Measurements from ENCODE around the gene HGF. TPM values are rescaled to one million over a fixed set of nuclear protein-coding genes. Genes with fewer than 3 reads are reported as not detected.

Gene HGF
- polyA plus RNA-seq, 1 of the 3 experiments (the other 2 are of a cell fraction): 1.5 TPM

DNA sequence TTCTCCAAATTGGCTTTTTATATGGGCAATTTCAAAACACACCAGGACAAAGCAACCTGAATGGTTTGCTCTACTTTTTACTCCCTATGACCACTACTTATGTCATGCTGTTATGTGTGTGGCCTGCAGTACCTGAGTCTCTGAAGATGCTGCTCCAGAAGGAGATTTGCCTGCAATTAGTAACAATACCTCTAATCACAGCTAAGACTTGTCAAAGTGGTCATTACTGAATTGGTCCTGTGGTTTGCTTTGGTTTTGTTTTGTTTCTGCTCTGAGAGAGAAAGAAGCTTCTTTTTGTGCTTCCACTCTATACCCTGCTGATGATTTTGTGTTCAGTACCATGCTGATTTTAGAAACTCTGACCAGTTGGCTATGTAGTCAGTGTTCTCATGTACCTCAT lies 25.5 kb downstream of the HGF start:
- Histone ChIP-seq H3K4me2 (no peak overlapping the region), H3K4me1 (ENCODE audit: control insufficient read depth in 1 of 2, insufficient read depth in 2 of 2, low read depth in 1 of 2, low read length in 1 of 2) (peaks cover 0 to 21% of the 10 kb centered on the region in 2 experiments; a peak in 2 of 4 replicates), H3F3A (replicated peaks; ENCODE audit: insufficient read depth) (no peaks in the 10 kb centered on the region), H3K9me3 (no peaks in the 10 kb centered on the region), H3K36me3 (replicated peaks in 1 of 2; ENCODE audit: control insufficient read depth in 1 of 2, insufficient read depth in 2 of 2, low read length in 1 of 2) (no peaks in the 10 kb centered on the region), H4K20me1 (ENCODE audit: insufficient read depth) (no peaks in the 10 kb centered on the region), H3K4me3 (ENCODE audit: low read depth in 2 of 2, low read length in 1 of 2) (no peak overlapping the region), H3K27me3 (ENCODE audit: insufficient read depth) (no peaks in the 10 kb centered on the region), H3K79me2 (ENCODE audit: insufficient read depth) (no peaks in the 10 kb centered on the region), H3K9me2 (no peaks in the 10 kb centered on the region), H3K9ac (no peak overlapping the region), H2AFZ (ENCODE audit: low read depth) (no peak overlapping the region), H3K27ac (ENCODE audit: low read depth in 2 of 2, low read length in 1 of 2) (no peak overlapping the region; a peak in 1 of 4 replicates)
- no peak for TF ChIP-seq TAF1 (IDR thresholded peaks at IDR 0.05; ENCODE audit: borderline replicate concordance, low read depth, low read length)
- TF ChIP-seq TCF12 (IDR thresholded peaks at IDR 0.05): no peak
- CTCF ChIA-PET: interaction anchor here (0.6 to 1.4 kb wide), 2 partner anchors 11 to 63 kb away, joined by 4 read pairs; no protein-coding TSS in a partner anchor
- no peak for DNase-seq
- POLR2A ChIA-PET: no interaction called here

DNA sequence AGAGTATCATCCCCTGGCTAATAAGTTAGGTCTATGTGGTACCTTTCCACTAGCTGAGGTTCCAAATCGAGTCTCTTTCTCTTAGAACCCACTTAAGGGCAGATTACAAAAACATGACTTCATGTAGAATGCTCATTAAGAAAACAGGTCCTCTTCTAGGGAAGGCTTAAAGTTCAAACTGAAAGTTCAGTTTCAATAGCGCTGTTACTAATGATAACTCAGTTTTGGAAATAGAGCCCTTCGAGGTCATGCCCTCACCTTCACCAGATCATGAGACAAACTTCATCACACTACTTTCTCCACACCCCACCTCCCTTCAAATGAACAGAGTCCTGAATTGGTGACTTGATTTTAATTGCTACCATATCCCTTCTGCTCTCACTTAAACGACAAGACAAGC lies 26.2 kb downstream of the HGF start:
- ChIA-PET CTCF (interaction anchor here (1.4 kb wide), 1 partner anchor 12 kb away, joined by 4 read pairs; no protein-coding TSS in a partner anchor), POLR2A (no interaction called here)
- Histone ChIP-seq H3K4me1 (ENCODE audit: control insufficient read depth in 1 of 2, insufficient read depth in 2 of 2, low read depth in 1 of 2, low read length in 1 of 2) (peaks cover 0 to 21% of the 10 kb centered on the region in 2 experiments; a peak in 2 of 4 replicates), H3K79me2 (ENCODE audit: insufficient read depth) (no peaks in the 10 kb centered on the region), H3K4me2 (no peak overlapping the region), H3F3A (replicated peaks; ENCODE audit: insufficient read depth) (no peaks in the 10 kb centered on the region), H3K27me3 (ENCODE audit: insufficient read depth) (no peaks in the 10 kb centered on the region), H3K27ac (ENCODE audit: low read depth in 2 of 2, low read length in 1 of 2) (no peak overlapping the region), H2AFZ (ENCODE audit: low read depth) (no peak overlapping the region), H3K9me3 (no peaks in the 10 kb centered on the region), H4K20me1 (ENCODE audit: insufficient read depth) (no peaks in the 10 kb centered on the region), H3K9ac (no peak overlapping the region), H3K36me3 (replicated peaks in 1 of 2; ENCODE audit: control insufficient read depth in 1 of 2, insufficient read depth in 2 of 2, low read length in 1 of 2) (no peaks in the 10 kb centered on the region), H3K9me2 (no peaks in the 10 kb centered on the region), H3K4me3 (ENCODE audit: low read depth in 2 of 2, low read length in 1 of 2) (no peak overlapping the region)
- no peak for DNase-seq
- WGBS (ENCODE audit: low lambda C conversion rate): 81% methylated on average over 4 of the region's 4 CpGs
- TF ChIP-seq NRF1 (IDR thresholded peaks at IDR 0.05; ENCODE audit: low read depth, low read length) (no peak), MEF2A (IDR thresholded peaks at IDR 0.05; ENCODE audit: borderline replicate concordance, low read depth) (no peak), RAD21 (IDR thresholded peaks at IDR 0.05; ENCODE audit: low read length) (no peak), SMC3 (IDR thresholded peaks at IDR 0.05; ENCODE audit: low read depth, low read length) (no peak), SIN3A (IDR thresholded peaks at IDR 0.05; ENCODE audit: borderline replicate concordance, low read depth, low read length) (no peak), YY1 (IDR thresholded peaks at IDR 0.05; ENCODE audit: low read depth) (no peak), GABPA (IDR thresholded peaks at IDR 0.05; ENCODE audit: low read depth) (no peak), RFX5 (IDR thresholded peaks at IDR 0.05; ENCODE audit: low read length) (no peak), EP300 (IDR thresholded peaks at IDR 0.05; ENCODE audit: borderline replicate concordance in 1 of 2, low read depth in 1 of 2, low read length in 1 of 2) (no peak), EZH2phosphoT487 (IDR thresholded peaks at IDR 0.05; ENCODE audit: borderline replicate concordance, low read depth) (no peak), TCF12 (IDR thresholded peaks at IDR 0.05) (no peak), JUND (IDR thresholded peaks at IDR 0.05) (no peak), GATA2 (CRISPR knock-in tag; IDR thresholded peaks at IDR 0.05) (no peak)
- TF ChIP-seq, protein P1, sequence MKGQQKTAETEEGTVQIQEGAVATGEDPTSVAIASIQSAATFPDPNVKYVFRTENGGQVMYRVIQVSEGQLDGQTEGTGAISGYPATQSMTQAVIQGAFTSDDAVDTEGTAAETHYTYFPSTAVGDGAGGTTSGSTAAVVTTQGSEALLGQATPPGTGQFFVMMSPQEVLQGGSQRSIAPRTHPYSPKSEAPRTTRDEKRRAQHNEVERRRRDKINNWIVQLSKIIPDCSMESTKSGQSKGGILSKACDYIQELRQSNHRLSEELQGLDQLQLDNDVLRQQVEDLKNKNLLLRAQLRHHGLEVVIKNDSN (IDR thresholded peaks at IDR 0.05; ENCODE audit: borderline replicate concordance, low read depth): no peak

Data from SK-N-SH (cell line).